Activated T-cell treated with anti-CD3 and anti-CD28 coated beads, Interleukin-2, amount 50 U/mL, for 72 hours (primary cell): ENCODE measurements around the gene ABCC6. TPM values are rescaled to one million over a fixed set of nuclear protein-coding genes. Genes with fewer than 3 reads are reported as not detected.
A peak's percentile ranks its signal among the peaks of the same experiment; 100 is the strongest.
"Not testable (repeated sequence)": the region's sequence is repeated elsewhere in the genome, so short reads cannot be mapped to it uniquely, and the experiment has no call there.

Experiments used
- ATAC-seq, 2 donors: fragments of 150-1000 bp; cut with Tn5 transposase; replicated peaks in 1 of 2; 2 replicates each; pipeline ENCODE4 v1.10.0; 2021; ENCODE audit warnings: moderate library complexity in 2 of 2, mild to moderate bottlenecking in 1 of 2
- DNase-seq, 2 donors: peaks; one replicate each; pipeline ENCODE4 v3.0.0; 2021 to 2022; ENCODE audit warnings: mixed read lengths in 1 of 2
- H3K27ac Mint-ChIP-seq: one replicate; pipeline ENCODE4 v1.8.0; 2022; ENCODE audit warnings: mild to moderate bottlenecking, moderate library complexity, mixed read lengths
- H3K27me3 Mint-ChIP-seq: one replicate; pipeline ENCODE4 v1.8.0; 2022; ENCODE audit warnings: low read depth, mixed read lengths
- H3K36me3 Mint-ChIP-seq, 2 donors: one replicate each; pipeline ENCODE4 v1.8.0; 2022; ENCODE audit warnings: mixed read lengths in 2 of 2, mild to moderate bottlenecking in 1 of 2; ENCODE audit not compliant: insufficient read depth in 2 of 2
- H3K4me1 Mint-ChIP-seq: one replicate; pipeline ENCODE4 v1.8.0; 2022; ENCODE audit warnings: low read depth, mixed read lengths
- H3K4me3 Mint-ChIP-seq, 2 donors: one replicate each; pipeline ENCODE4 v1.8.0; 2022; ENCODE audit warnings: mild to moderate bottlenecking in 2 of 2, mixed read lengths in 2 of 2, moderate library complexity in 2 of 2
- H3K9me3 Mint-ChIP-seq, 2 donors: one replicate each; pipeline ENCODE4 v1.8.0; 2022; ENCODE audit warnings: mixed read lengths in 2 of 2
- total RNA-seq, 2 donors: library from RNA; stranded (reverse); gene quantifications; one replicate each; pipeline ENCODE4 v1.2.3, GENCODE V29; 2022

The ABCC6 gene
- total RNA-seq, 2 donors from 2014 or later: not detected

DNA sequence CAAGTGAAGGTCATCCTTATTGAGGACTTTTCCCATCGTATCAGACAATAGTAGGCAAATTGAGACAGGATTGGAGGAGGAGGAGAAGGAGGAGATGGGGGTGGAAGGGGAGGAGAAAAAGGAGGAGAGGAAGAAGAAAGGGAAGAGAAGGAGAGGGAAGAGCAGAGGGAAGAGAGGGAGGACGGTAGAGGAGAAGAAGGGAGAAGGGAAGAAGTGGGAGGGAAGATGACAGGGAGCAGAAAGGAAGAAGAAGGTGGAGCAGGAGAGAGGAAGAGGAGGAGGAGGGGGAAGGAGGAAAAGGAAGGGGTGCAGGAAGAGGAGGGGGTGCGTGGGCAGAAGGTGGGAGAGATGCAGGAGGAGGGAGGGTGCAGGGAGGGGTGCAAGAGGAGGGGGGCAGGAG lies 26.0 kb downstream of the ABCC6 start:
- DNase-seq (no peak), ATAC-seq (no peak)
- Mint-ChIP-seq H3K27me3 (peaks cover under 1% of the 10 kb centered on the region), H3K9me3 (no peaks in the 10 kb centered on the region), H3K4me1 (peaks cover 22% of the 10 kb centered on the region), H3K4me3 (no peak overlapping the region), H3K27ac (peak overlapping the region; percentile 35), H3K36me3 (no peaks in the 10 kb centered on the region)

DNA sequence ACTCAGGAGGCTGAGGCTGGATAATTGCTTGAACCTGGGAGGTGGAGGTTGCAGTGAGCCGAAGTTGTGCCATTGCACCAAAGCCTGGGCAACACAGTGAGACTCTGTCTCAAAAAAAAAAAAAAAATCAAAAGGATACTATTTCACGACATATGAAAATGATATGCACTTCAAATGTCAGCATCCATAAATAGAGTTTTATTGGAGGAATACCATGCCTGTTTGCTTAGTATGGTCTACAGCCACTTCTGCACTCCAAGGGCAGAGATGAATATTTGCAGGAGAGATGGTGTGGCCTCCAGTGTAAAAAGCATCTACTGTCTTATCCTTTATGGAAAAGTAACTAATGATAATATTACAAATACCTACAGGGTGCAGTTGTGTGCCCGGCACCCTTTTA lies 27.2 kb downstream of the ABCC6 start:
- Mint-ChIP-seq H3K27me3 (peaks cover 8% of the 10 kb centered on the region), H3K27ac (no peak overlapping the region), H3K36me3 (no peaks in the 10 kb centered on the region), H3K4me1 (peaks cover 22% of the 10 kb centered on the region), H3K9me3 (no peaks in the 10 kb centered on the region), H3K4me3 (no peak overlapping the region)
- no peak for ATAC-seq
- no peak for DNase-seq

DNA sequence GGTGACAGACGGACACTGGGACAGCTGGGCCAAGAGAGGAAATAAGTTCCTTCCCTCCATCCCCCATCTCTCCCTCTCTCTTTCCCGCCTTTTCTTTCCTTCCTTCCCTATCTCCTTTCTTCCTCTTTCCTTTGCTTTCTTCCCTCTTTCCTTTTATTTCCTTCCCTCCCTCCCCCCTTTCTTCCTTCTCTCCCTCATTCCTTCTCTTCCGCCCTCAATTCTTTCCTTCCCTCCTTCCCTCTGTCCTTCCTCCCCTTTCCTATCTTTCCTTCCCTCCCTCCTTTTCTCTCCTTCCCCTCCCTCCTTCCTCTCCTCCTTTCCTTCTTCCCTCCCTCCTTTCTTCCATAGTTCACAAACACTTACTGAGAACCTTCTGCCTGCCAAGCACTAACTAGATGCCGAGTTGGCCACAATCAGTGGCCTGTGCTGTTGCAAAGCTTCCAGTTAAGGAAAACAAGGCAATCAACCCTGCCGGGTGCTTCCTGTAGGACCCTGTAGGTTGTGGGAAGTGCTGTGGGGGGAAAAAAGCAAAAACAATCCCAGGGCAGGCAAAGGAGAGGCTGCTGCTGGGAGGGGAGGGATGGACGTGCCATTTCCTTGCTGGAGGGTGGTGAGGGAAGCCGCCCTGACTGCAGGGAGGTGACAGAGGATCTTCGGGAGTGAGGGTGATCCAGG lies 31.7 kb downstream of the ABCC6 start:
- ATAC-seq: no peak
- H3K9me3 Mint-ChIP-seq: no peaks in the 10 kb centered on the region
- no peaks in the 10 kb centered on the region for H3K4me1 Mint-ChIP-seq
- peaks cover 8% of the 10 kb centered on the region for H3K27me3 Mint-ChIP-seq
- H3K27ac Mint-ChIP-seq: no peak overlapping the region
- H3K36me3 Mint-ChIP-seq: no peaks in the 10 kb centered on the region
- no peak overlapping the region for H3K4me3 Mint-ChIP-seq
- DNase-seq: no peak

- not testable (repeated sequence) for DNase-seq, H3K36me3 Mint-ChIP-seq, H3K4me3 Mint-ChIP-seq, ATAC-seq, H3K27me3 Mint-ChIP-seq, H3K9me3 Mint-ChIP-seq, H3K4me1 Mint-ChIP-seq, H3K27ac Mint-ChIP-seq
Observed at GRCh38 chr16:16190966-16191365, 32.3 kb downstream of the ABCC6 start.

- ATAC-seq (no peak), DNase-seq (no peak)
- Mint-ChIP-seq H3K4me3 (no peak overlapping the region), H3K27ac (no peak overlapping the region), H3K4me1 (no peaks in the 10 kb centered on the region), H3K36me3 (no peaks in the 10 kb centered on the region), H3K9me3 (no peaks in the 10 kb centered on the region), H3K27me3 (peaks cover 8% of the 10 kb centered on the region)
Observed at GRCh38 chr16:16190546-16190945, 32.7 kb downstream of the ABCC6 start.

DNA sequence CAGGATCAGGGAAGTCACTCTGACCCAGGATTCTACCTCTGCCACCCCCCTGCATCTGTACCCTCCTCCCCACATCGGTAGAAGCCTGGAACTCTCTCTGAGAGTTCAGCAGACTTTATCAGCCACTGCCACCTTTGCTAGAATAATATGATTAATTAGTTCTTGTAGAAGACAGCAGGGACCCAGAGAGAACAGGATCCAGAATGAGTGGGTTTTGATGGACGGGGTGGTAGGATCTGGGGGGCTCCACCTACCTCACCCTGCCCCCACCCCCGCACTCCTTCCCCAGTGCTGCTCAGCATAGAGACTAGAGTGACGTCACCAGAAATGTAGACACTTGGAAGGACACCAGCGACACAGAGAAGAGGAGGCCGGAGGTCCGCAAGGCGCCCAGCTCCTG lies 33.5 kb downstream of the ABCC6 start:
- no peaks in the 10 kb centered on the region for H3K36me3 Mint-ChIP-seq
- H3K9me3 Mint-ChIP-seq: no peaks in the 10 kb centered on the region
- no peak overlapping the region for H3K27ac Mint-ChIP-seq
- H3K4me1 Mint-ChIP-seq: no peaks in the 10 kb centered on the region
- H3K4me3 Mint-ChIP-seq: no peak overlapping the region
- ATAC-seq (no peak), DNase-seq (no peak)
- peaks cover 8% of the 10 kb centered on the region for H3K27me3 Mint-ChIP-seq

DNA sequence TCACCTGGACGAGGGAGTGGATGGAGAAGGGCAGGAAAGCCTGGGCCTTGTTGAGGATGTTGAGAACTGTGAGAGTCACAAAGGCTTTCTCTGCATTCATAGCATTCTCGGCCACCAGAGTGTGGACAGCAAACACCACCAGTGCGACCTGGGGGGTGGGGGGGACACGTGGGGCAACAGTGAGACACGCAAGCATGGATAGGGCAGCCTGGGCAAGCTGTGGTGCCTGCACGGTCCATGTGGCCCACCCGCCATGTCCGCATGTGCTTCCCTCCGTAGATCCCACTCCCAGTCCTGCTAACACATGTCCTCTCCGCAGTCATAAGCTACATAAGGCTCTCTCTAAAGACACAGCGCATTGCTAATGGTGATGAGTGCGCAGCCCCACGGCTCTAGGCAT lies 34.5 kb downstream of the ABCC6 start:
- ATAC-seq (no peak), DNase-seq (no peak)
- H3K27ac Mint-ChIP-seq: no peak overlapping the region
- no peaks in the 10 kb centered on the region for H3K4me1 Mint-ChIP-seq
- no peaks in the 10 kb centered on the region for H3K9me3 Mint-ChIP-seq
- H3K27me3 Mint-ChIP-seq: peaks cover 8% of the 10 kb centered on the region
- H3K36me3 Mint-ChIP-seq: no peaks in the 10 kb centered on the region
- H3K4me3 Mint-ChIP-seq: no peak overlapping the region

DNA sequence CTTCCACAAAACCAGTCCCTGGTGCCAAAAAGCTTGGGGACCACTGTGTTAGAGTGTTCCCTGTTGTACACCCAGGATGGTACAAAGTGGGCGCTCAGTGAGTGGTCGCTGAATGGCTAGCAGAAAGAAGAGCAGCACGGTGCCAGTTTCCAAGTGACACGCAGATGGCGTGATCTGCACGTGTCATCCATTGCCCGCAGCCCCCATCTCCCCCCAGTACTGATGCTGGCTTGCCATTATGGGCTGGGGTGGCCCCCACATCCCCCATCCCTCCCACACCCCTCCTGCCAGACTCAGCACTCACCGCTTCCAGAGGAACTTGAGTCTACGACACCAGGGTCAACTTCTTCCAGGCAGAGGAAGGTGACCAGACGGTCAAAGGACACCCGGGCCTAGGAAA lies 36.5 kb downstream of the ABCC6 start:
- ATAC-seq: no peak
- no peaks in the 10 kb centered on the region for H3K36me3 Mint-ChIP-seq
- H3K27me3 Mint-ChIP-seq: peaks cover 2% of the 10 kb centered on the region
- DNase-seq: no peak
- H3K9me3 Mint-ChIP-seq: no peaks in the 10 kb centered on the region
- H3K4me3 Mint-ChIP-seq: no peak overlapping the region
- H3K4me1 Mint-ChIP-seq: no peaks in the 10 kb centered on the region
- H3K27ac Mint-ChIP-seq: no peak overlapping the region

DNA sequence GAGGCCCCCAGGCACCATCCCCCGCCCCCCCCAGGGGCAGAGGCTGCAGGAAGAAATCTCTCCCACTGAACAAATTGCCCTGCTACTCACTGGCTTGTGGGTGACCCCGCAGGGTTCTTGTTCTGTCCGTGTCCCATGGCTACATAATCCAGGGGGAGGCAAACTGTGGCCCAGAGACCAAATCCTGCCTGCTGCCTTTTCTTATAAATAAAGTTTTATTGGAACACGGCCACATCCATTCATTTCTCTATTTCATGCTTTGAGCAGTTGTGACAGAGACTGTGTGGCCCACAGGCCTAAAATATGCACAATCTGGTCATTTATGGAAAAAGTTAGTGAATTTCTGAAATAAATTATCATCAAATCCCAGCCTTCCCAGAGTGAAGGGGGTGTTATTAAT lies 38.2 kb downstream of the ABCC6 start:
- no peaks in the 10 kb centered on the region for H3K4me1 Mint-ChIP-seq
- H3K9me3 Mint-ChIP-seq: no peaks in the 10 kb centered on the region
- no peaks in the 10 kb centered on the region for H3K27me3 Mint-ChIP-seq
- no peak for DNase-seq
- no peak for ATAC-seq
- no peak overlapping the region for H3K4me3 Mint-ChIP-seq
- no peak overlapping the region for H3K27ac Mint-ChIP-seq
- H3K36me3 Mint-ChIP-seq: no peaks in the 10 kb centered on the region

- Mint-ChIP-seq H3K27ac (no peak overlapping the region), H3K36me3 (no peaks in the 10 kb centered on the region), H3K4me3 (no peak overlapping the region), H3K9me3 (no peaks in the 10 kb centered on the region), H3K27me3 (no peaks in the 10 kb centered on the region), H3K4me1 (no peaks in the 10 kb centered on the region)
- no peak for ATAC-seq
- no peak for DNase-seq
Observed at GRCh38 chr16:16184594-16184993, 38.7 kb downstream of the ABCC6 start.

GRCh38 chr16:16183562-16183961 lies 39.7 kb downstream of the ABCC6 start:
- H3K4me3 Mint-ChIP-seq: no peak overlapping the region
- H3K27ac Mint-ChIP-seq: no peak overlapping the region
- no peak for DNase-seq
- H3K4me1 Mint-ChIP-seq: no peaks in the 10 kb centered on the region
- no peaks in the 10 kb centered on the region for H3K27me3 Mint-ChIP-seq
- H3K9me3 Mint-ChIP-seq: no peaks in the 10 kb centered on the region
- no peaks in the 10 kb centered on the region for H3K36me3 Mint-ChIP-seq
- ATAC-seq: no peak

DNA sequence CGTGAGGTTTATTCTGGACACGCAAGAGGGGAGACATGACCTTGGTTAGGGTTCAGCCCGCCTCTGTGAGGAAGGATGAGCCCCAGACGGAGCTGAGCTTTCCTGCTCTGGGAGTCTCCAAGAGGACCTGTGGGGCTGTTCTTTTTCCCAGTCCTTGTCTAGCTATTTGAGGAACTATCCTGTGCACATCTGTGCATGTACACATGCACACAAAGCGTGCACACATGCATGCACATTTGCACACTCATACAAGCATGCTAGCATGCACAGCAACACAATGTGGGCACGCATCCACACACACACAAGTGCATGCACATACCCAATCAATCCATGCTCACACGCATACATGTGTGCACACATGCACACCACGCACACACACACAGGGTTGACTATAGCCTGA lies 40.4 kb downstream of the ABCC6 start:
- Mint-ChIP-seq H3K9me3 (no peaks in the 10 kb centered on the region), H3K36me3 (no peaks in the 10 kb centered on the region), H3K27ac (no peak overlapping the region), H3K4me1 (no peaks in the 10 kb centered on the region), H3K27me3 (no peaks in the 10 kb centered on the region), H3K4me3 (no peak overlapping the region)
- DNase-seq (no peak), ATAC-seq (no peak)

DNA sequence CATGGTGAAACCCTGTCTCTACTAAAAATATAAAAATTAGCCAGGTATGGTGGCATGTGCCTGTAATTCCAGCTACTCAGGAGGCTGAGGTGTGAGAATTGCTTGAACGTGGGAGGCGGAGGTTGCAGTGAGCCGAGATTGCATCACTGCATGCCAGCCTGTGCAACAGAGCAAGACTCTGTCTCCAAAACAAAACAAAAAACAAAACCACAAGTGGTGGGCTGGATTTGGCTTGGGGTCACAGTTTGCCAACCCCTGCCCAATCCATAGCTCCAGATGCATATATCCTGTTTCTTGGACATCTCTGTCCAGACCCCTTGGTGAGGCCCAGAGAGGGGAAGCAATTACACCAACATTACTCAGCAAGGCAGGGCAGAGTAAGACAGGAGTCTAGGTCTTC lies 41.5 kb downstream of the ABCC6 start:
- not testable (repeated sequence) for DNase-seq, H3K4me1 Mint-ChIP-seq, H3K9me3 Mint-ChIP-seq, H3K4me3 Mint-ChIP-seq, ATAC-seq, H3K36me3 Mint-ChIP-seq, H3K27me3 Mint-ChIP-seq, H3K27ac Mint-ChIP-seq

GRCh38 chr16:16178455-16179162 lies 44.7 kb downstream of the ABCC6 start:
- H3K4me3 Mint-ChIP-seq: no peak overlapping the region
- DNase-seq: no peak
- no peak for ATAC-seq
- peaks cover 0 to 1% of the 10 kb centered on the region in 2 donors for H3K9me3 Mint-ChIP-seq
- no peak overlapping the region for H3K27ac Mint-ChIP-seq
- no peaks in the 10 kb centered on the region for H3K4me1 Mint-ChIP-seq
- no peaks in the 10 kb centered on the region for H3K27me3 Mint-ChIP-seq
- no peaks in the 10 kb centered on the region for H3K36me3 Mint-ChIP-seq
